Transverse colon (tissue), 4 donors: ENCODE data around the gene ABHD17A. TPM values are rescaled to one million over a fixed set of nuclear protein-coding genes. Genes with fewer than 3 reads are reported as not detected.
A peak's percentile ranks its signal among the peaks of the same experiment; 100 is the strongest.

Source experiments
- DNase-seq: peaks from one replicate; pipeline ENCODE4 v3.0.0-alpha.2; 2019
- H3K27ac ChIP-seq, 4 donors: fragments of 200-600 bp; sonication (generic); 2 replicates each; pipeline ENCODE4 v1.5.1; 2016 to 2018; ENCODE audit warnings: inconsistent platforms in 4 of 4
- H3K27me3 ChIP-seq: fragments of 200-600 bp; sonication (generic); 2 replicates; pipeline ENCODE4 v1.5.1; 2017; ENCODE audit warnings: inconsistent platforms
- H3K36me3 ChIP-seq, 4 donors: fragments of 200-600 bp; sonication (generic); 2 replicates each; pipeline ENCODE4 v1.5.1; 2017 to 2019; ENCODE audit warnings: inconsistent platforms in 4 of 4
- H3K4me1 ChIP-seq, 4 donors: fragments of 200-600 bp; sonication (generic); 2 replicates each; pipeline ENCODE4 v1.5.1; 2017 to 2020; ENCODE audit warnings: inconsistent platforms in 4 of 4
- H3K4me3 ChIP-seq, 4 donors: fragments of 200-600 bp; sonication (generic); 1 replicate in 1 of 4; 2 replicates in 3 of 4; pipeline versions ENCODE4 v1.5.1 to v1.6.1; 2017 to 2019; ENCODE audit warnings: inconsistent platforms in 4 of 4
- H3K9me3 ChIP-seq, 2 donors: fragments of 200-600 bp; sonication (generic); 2 replicates each; pipeline ENCODE4 v1.5.1; 2017 to 2019; ENCODE audit warnings: inconsistent platforms in 2 of 2
- CTCF ChIP-seq, 5 experiments: fragments of 200-600 bp in 3 of 5; fragments of 450-650 bp in 2 of 5; sonication (generic) in 3 of 5; IDR thresholded peaks; 1 replicate in 2 of 5; 2 replicates in 3 of 5; pipeline ENCODE4 v1.5.1; 2016 to 2017; ENCODE audit warnings: antibody characterized with exemption in 5 of 5, inconsistent platforms in 3 of 5, mild to moderate bottlenecking in 2 of 5, moderate library complexity in 1 of 5
- EP300 ChIP-seq: sonication (generic); formaldehyde crosslinking; IDR thresholded peaks from one replicate; pipeline ENCODE4 v1.6.1; 2017; ENCODE audit warnings: antibody characterized with exemption, low read depth
- POLR2A ChIP-seq: fragments of 450-650 bp; IDR thresholded peaks from one replicate; pipeline ENCODE4 v1.6.1; 2016; ENCODE audit warnings: antibody characterized with exemption, mild to moderate bottlenecking, moderate library complexity
- POLR2AphosphoS5 ChIP-seq, 3 donors: sonication (generic); formaldehyde crosslinking; IDR thresholded peaks; one replicate each; pipeline ENCODE4 v1.6.1; 2016; ENCODE audit warnings: antibody characterized with exemption in 3 of 3
- WGBS, 2 donors: methylation state at CpG; one replicate each; pipeline ENCODE4 v1.1.5; 2018; ENCODE audit warnings: low coverage in 1 of 2; 5-methylcytosine and 5-hydroxymethylcytosine counted together
- in situ Hi-C, 4 donors: fragments of 200-750 bp; cut with MboI; loops; one replicate each; pipeline versions ENCODE4 v1.15.0 to v1.15.1; 2017; ENCODE audit warnings: low sequenced_read_pairs in 3 of 4, low pct_ligation_motif_present in 1 of 4, low pct_unique_long_range_greater_than_20kb in 1 of 4
- intact Hi-C: fragments of 100-400 bp; cut with DNase I; formaldehyde crosslinking; loops from one replicate; pipeline ENCODE4 v1.15.1; 2023; ENCODE audit warnings: low total_unique reads
- total RNA-seq, 4 donors: library from RNA; depleted of rRNA; stranded (reverse); fragments of >200 nt; gene quantifications; one replicate each; pipeline ENCODE4 v1.1.0, GENCODE V29; 2016

Gene ABHD17A
- total RNA-seq, 4 donors from 2014 or later, result 90.0 to 179 (median 140) TPM

- Histone ChIP-seq H3K4me1 (peaks cover 26 to 67% (median 52%) of the 10 kb centered on the region in 4 donors), H3K9me3 (no peaks in the 10 kb centered on the region), H3K27me3 (no peaks in the 10 kb centered on the region), H3K36me3 (no peaks in the 10 kb centered on the region), H3K27ac (peak overlapping the region; percentile 94 to 99 (median 97)), H3K4me3 (peak overlapping the region; percentile 95 to 99 (median 97))
- in situ Hi-C loops, result no loop called here
- intact Hi-C loops, result no loop called here
- TF ChIP-seq POLR2A (peak; percentile 36), POLR2AphosphoS5 (IDR thresholded peaks at IDR 0.05) (no peak)
- DNase-seq, result peak; percentile 61
- 1% methylated on average over 41 of the region's 72 CpGs; no CpG with 5 or more reads in 1 of the 2 donors for WGBS, 2 donors
Observed at GRCh38 chr19:1847684-1848398, 37.5 kb downstream of the ABHD17A start.

DNA sequence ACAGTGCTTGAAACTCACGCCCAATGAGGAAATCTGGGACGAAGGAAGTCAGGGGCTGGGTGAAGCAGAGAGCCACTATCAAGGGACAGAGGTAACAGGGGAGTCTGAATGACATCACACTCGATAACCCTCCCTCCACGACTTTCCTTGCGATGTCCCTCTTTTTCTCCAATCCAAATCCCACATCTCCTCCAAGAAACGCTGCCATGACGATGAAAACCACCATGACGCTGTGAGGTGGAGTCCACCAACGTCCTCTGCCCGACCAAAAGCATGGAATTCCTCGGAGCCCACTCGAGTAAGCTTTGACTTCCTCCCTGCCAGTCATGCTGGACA lies 38.0 kb downstream of the ABHD17A start:
- Histone ChIP-seq H3K27me3 (no peaks in the 10 kb centered on the region), H3K4me3 (peak overlapping the region; percentile 95 to 99 (median 97)), H3K36me3 (no peaks in the 10 kb centered on the region), H3K9me3 (no peaks in the 10 kb centered on the region), H3K27ac (peak overlapping the region; percentile 94 to 99 (median 97)), H3K4me1 (peaks cover 24 to 67% (median 47%) of the 10 kb centered on the region in 4 donors)
- in situ Hi-C loops (no loop called here), intact Hi-C loops (no loop called here)
- TF ChIP-seq POLR2A (no peak), EP300 (no peak), POLR2AphosphoS5 (IDR thresholded peaks at IDR 0.05) (no peak)
- DNase-seq, result no peak
- WGBS, 2 donors, result 7 to 12% methylated on average over 6 to 12 of the region's 12 CpGs

DNA sequence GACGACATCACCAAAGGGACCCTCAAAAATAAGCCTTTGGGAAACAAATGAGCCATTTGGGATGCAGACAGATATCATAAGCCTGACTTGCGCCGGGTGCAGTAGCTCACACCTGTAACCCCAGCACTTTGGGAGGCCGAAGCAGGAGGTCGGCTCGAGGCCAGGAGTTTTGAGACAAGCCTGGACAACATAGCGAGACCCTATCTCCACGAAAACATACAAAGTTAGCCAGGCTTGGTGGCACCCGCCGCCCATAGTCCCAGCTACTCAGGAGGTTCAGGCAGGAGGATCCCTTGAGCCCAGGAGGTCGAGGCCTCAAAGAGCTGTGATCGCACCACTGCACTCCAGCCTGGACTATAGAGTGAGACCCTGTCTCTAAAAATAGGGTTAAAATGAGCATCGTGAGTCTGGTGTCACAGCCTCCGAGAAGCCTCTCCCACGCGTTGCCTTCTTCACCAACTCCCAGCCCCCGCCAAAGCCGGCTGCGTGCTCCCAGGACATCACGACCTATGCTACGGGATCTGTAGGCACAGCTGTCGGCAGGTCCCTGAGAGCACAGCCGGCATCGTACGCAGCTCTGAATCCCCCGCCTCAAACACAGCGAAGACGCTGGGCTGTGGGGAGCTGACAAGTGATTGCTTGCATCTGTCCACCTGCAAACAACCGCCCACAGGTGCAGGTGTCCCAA lies 38.6 kb downstream of the ABHD17A start:
- H3K4me1 ChIP-seq, result peaks cover 22 to 66% (median 41%) of the 10 kb centered on the region in 4 donors
- no peaks in the 10 kb centered on the region for H3K36me3 ChIP-seq
- H3K27ac ChIP-seq, result peak overlapping the region in 3 of 4 donors; percentile 94 to 99 (median 97)
- no peak for DNase-seq
- no peaks in the 10 kb centered on the region for H3K9me3 ChIP-seq
- peak overlapping the region in 3 of 4 donors; percentile 95 to 99 (median 96) for H3K4me3 ChIP-seq
- TF ChIP-seq POLR2A, result no peak
- no peak for TF ChIP-seq EP300
- TF ChIP-seq CTCF (IDR thresholded peaks at IDR 0.05), result no peak
- TF ChIP-seq POLR2AphosphoS5 (IDR thresholded peaks at IDR 0.05), result no peak
- H3K27me3 ChIP-seq, result no peaks in the 10 kb centered on the region
- 81 to 82% methylated on average over 3 to 29 of the region's 29 CpGs for WGBS, 2 donors
- in situ Hi-C loops, result no loop called here
- intact Hi-C loops, result no loop called here

DNA sequence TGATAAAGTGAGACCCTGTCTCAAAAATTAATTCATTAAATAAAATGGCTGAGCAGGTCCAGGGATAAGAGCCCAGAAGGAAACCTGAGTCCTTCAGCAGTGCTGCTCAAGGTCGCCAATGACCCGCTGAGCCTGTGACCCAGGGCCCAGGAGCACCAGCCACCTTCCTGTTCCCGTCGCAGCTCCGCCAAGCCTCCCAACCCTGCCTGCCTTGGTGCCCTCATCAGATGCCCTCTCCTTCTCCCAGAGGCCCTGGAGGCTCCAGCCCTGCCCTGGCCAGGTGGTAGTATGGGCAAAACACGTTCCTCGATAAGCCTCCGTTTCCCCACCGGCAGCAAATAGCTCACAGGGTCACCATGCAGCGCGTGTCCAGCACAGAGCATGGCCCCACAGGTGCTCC lies 39.7 kb downstream of the ABHD17A start:
- in situ Hi-C loops, result no loop called here
- intact Hi-C loops, result no loop called here
- H3K27ac ChIP-seq, result no peak overlapping the region
- WGBS, 2 donors, result 90% methylated on average over 10 of the region's 11 CpGs; no CpG with 5 or more reads in 1 of the 2 donors
- H3K4me1 ChIP-seq, result peaks cover 32 to 73% (median 49%) of the 10 kb centered on the region in 4 donors
- TF ChIP-seq CTCF (IDR thresholded peaks at IDR 0.05), result no peak
- TF ChIP-seq POLR2A, result no peak
- no peak for TF ChIP-seq EP300
- no peak for TF ChIP-seq POLR2AphosphoS5 (IDR thresholded peaks at IDR 0.05)
- no peak for DNase-seq
- H3K36me3 ChIP-seq, result no peaks in the 10 kb centered on the region
- no peaks in the 10 kb centered on the region for H3K27me3 ChIP-seq
- no peaks in the 10 kb centered on the region for H3K9me3 ChIP-seq
- H3K4me3 ChIP-seq, result no peak overlapping the region

GRCh38 chr19:1845125-1845515 lies 40.2 kb downstream of the ABHD17A start:
- in situ Hi-C loops, result no loop called here
- peaks cover 34 to 78% (median 54%) of the 10 kb centered on the region in 4 donors for H3K4me1 ChIP-seq
- TF ChIP-seq CTCF (IDR thresholded peaks at IDR 0.05) (no peak), POLR2A (no peak), EP300 (no peak), POLR2AphosphoS5 (IDR thresholded peaks at IDR 0.05) (no peak)
- 88% methylated on average over 15 of the region's 16 CpGs; no CpG with 5 or more reads in 1 of the 2 donors for WGBS, 2 donors
- H3K4me3 ChIP-seq, result no peak overlapping the region
- DNase-seq, result no peak
- H3K27me3 ChIP-seq, result no peaks in the 10 kb centered on the region
- H3K27ac ChIP-seq, result no peak overlapping the region
- intact Hi-C loops, result no loop called here
- no peaks in the 10 kb centered on the region for H3K9me3 ChIP-seq
- H3K36me3 ChIP-seq, result no peaks in the 10 kb centered on the region
